ENCODE results near the gene SMIM45.

The SMIM45 gene

DNA sequence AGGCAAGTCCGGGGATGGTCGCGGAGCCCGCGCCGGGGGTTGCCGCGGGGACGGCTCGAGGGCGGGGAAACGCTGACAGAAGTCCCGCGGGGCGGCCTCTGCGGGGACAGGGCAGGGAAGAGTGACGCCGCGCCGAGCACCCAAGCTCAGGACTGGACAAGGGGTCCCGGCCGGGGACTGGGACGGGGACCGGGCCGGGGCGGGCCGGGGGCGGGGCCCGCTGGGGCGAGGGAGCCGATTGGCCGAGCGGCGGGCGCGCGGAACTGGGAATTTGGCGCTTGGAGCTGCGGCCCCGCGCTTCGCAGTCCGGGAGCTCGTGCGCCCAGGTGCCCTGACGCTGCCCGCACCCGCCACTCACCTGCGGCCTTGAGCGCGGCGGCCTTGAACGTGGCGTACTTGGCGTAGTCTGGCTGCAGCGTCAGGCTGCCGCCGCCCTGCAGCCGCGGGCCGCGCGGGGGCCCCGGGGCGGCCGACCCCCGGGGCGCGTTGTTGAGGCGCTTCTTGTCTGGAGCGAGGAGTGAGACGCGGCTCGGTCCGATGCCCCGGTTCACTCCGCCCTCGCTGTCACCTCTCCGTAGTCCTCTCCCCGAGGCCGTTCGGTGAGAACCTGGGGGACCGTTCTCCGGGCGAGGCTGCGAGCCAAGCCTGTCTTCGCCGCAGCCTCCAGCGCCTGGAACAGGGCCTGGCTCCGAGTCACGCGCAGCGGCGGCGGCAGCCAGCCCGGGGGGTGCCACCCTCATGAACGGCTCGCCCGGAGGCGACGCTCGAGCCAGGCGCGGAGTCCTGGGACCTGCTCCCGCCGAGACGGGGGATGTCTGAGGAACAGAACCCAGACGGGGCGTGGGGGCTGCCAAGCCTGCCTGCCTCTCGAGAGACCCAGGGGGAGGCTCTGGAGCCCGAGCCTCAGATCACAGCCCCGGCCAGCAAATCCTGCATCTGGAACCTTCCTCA, 41.6 kb upstream of the SMIM45 start:
- no peak overlapping the region for H3K27ac ChIP-seq
- 3 to 20% methylated on average over 1 to 52 of the region's 112 CpGs for WGBS, 2 donors
- no peaks in the 10 kb centered on the region for H3K36me3 ChIP-seq (ENCODE audit: low read depth, missing control alignments)
- intact Hi-C loops (cut with DNase I; ENCODE audit: low total_unique reads), result no loop called here
- H3K4me1 ChIP-seq, result peaks cover 5% of the 10 kb centered on the region
- TF ChIP-seq, protein P1, sequence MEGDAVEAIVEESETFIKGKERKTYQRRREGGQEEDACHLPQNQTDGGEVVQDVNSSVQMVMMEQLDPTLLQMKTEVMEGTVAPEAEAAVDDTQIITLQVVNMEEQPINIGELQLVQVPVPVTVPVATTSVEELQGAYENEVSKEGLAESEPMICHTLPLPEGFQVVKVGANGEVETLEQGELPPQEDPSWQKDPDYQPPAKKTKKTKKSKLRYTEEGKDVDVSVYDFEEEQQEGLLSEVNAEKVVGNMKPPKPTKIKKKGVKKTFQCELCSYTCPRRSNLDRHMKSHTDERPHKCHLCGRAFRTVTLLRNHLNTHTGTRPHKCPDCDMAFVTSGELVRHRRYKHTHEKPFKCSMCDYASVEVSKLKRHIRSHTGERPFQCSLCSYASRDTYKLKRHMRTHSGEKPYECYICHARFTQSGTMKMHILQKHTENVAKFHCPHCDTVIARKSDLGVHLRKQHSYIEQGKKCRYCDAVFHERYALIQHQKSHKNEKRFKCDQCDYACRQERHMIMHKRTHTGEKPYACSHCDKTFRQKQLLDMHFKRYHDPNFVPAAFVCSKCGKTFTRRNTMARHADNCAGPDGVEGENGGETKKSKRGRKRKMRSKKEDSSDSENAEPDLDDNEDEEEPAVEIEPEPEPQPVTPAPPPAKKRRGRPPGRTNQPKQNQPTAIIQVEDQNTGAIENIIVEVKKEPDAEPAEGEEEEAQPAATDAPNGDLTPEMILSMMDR (IDR thresholded peaks at IDR 0.05), result no peak
- no peak for TF ChIP-seq POLR2A (IDR thresholded peaks at IDR 0.05)
- peak overlapping the region; percentile 48 to 51 for H3K4me3 ChIP-seq
- H3K9me3 ChIP-seq, result no peaks in the 10 kb centered on the region
- DNase-seq, result peak; percentile 58
- no peaks in the 10 kb centered on the region for H3K27me3 ChIP-seq

DNA sequence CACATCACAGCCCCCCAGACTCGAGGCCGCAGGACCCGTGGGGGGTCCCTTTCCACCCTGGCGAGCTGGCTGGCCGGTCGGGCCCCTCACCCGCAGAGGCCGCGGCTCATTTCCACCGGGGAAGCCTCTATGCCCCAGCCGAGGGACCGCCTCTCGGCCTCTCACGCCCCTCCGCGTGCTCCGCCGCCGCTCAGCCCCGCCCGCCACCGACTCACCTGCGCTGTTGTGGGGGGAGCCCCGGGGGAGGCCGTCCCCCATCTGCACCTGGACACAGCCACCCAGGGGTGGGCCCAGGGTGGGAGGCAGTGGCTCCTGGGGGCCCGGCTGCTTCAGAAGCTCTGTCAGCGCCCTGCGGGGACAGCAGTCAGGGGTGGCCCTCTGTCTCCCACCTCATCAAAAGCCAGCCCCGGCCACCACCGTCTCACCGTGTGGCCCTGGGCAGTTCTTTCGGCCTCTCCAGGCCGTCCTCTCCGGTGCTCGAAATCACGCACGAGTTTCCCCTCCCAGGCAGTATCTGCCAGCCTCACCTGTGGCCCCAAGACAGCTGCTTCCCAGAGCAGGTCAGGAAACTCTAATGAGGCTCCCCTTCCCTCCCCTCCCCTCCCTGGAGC, 40.8 kb upstream of the SMIM45 start:
- intact Hi-C loops (cut with DNase I; ENCODE audit: low total_unique reads), result no loop called here
- Histone ChIP-seq H3K4me1 (peaks cover 5% of the 10 kb centered on the region), H3K4me3 (peak overlapping the region; percentile 48 to 51), H3K27me3 (no peaks in the 10 kb centered on the region), H3K9me3 (no peaks in the 10 kb centered on the region), H3K27ac (no peak overlapping the region), H3K36me3 (ENCODE audit: low read depth, missing control alignments) (no peaks in the 10 kb centered on the region)
- no peak for TF ChIP-seq POLR2A (IDR thresholded peaks at IDR 0.05)
- TF ChIP-seq, protein P1 (IDR thresholded peaks at IDR 0.05), result no peak
- 27 to 28% methylated on average over 25 to 26 of the region's 37 CpGs for WGBS, 2 donors
- no peak for DNase-seq

DNA sequence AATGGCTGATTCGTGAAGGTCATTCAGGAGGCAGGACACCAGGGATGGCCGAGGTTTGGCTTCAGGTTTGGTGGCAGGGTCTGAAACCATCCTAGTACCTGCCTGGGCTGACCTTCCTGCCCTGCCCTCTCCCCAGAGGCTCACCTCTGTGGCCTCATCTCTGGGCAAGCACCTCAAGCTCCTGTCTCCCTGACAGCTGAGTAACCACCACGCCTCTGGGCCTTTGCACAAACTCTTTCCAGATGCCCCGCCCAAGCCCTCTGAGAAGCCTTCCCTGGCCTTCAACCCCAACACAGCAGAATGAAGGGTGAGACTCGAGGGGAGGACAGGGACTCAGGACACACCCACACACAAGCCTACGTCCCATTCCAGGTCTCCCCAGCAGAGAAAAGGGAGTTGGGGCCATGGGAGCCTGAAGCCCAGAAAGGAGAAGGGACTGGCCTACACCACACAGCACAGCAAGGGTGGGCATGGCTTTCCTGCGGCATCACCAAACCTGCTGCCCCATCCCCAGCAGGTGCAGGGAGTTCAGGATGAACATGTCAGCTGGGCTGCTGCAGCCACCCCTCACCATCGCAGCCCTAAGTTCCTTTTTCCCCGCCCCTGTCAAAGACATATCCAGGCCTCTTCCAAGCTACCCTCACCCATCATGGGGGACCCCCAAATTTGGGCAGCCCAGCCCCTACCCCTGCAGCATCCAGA, 39.5 kb upstream of the SMIM45 start:
- intact Hi-C loops (cut with DNase I; ENCODE audit: low total_unique reads), result no loop called here
- Histone ChIP-seq H3K36me3 (ENCODE audit: low read depth, missing control alignments) (no peaks in the 10 kb centered on the region), H3K4me3 (no peak overlapping the region), H3K27ac (no peak overlapping the region), H3K9me3 (no peaks in the 10 kb centered on the region), H3K4me1 (peaks cover 5% of the 10 kb centered on the region), H3K27me3 (no peaks in the 10 kb centered on the region)
- 85 to 100% methylated on average over 1 to 8 of the region's 9 CpGs for WGBS, 2 donors
- TF ChIP-seq, protein P1 (IDR thresholded peaks at IDR 0.05), result no peak
- TF ChIP-seq POLR2A (IDR thresholded peaks at IDR 0.05), result no peak
- DNase-seq, result no peak

DNA sequence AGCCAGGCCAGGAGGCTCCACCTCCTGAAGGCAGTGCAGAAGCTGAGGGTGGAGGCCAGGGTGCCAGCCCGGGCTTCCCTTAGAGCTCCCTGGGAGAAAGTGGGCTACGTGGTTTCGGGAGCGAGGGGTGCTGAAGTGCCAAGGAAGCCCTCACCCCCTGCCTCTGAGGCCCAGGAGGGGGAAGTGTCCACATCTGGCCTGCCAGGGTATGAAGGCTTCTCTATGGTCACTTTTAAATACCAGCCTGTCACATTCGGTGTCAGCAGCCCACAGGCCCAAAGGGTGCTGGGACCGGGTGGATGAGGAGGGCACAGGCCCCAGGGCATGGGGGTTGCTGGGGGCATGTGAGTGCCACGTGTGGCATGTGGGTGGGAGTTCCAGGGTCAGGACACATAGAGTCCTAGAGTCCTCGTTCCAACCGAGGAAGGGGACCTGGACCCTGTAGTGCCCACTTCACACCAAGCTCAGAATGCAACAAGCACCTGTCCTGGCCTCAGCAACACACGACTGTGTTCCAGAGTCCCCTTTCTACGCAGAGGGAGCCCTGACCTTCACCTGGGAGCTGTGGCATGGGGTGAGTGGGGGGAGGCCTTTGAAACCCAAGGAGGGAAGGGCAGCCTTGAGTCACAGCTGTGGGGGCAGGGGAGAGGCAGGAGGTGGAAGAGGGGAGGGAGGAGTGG, 38.8 kb upstream of the SMIM45 start:
- Histone ChIP-seq H3K4me1 (peaks cover 5% of the 10 kb centered on the region), H3K36me3 (ENCODE audit: low read depth, missing control alignments) (no peaks in the 10 kb centered on the region), H3K27ac (no peak overlapping the region), H3K4me3 (no peak overlapping the region), H3K27me3 (no peaks in the 10 kb centered on the region), H3K9me3 (no peaks in the 10 kb centered on the region)
- DNase-seq, result no peak
- TF ChIP-seq POLR2A (IDR thresholded peaks at IDR 0.05), result no peak
- TF ChIP-seq, protein P1 (IDR thresholded peaks at IDR 0.05), result no peak
- intact Hi-C loops (cut with DNase I; ENCODE audit: low total_unique reads), result no loop called here
- WGBS, 2 donors, result 36 to 63% methylated on average over 2 to 11 of the region's 11 CpGs
